ENCODE results near the gene R3HDM2. TPM values are rescaled to one million over a fixed set of nuclear protein-coding genes. Genes with fewer than 3 reads are reported as not detected.

Gene R3HDM2
- polyA plus RNA-seq, 1 donor from 2014 or later = 11.1 TPM

DNA sequence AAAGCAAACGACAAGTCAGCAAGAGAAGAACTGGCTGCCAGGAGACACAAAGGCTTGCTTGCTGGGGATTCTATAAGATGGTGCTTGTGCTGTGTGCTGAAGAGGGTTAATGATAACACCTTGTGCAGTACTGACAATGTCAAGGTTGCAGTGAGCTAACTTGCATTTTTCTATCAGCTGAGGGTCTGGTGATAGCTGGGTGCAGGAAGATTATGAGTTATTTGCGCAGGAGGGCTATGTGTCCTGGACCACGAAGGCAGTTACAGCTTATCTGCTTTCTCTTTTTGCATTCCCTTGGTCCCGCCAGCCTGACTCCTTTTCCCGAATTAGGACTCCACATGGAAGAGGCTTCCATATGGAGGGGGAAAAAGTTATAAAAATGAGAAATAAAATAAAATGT is 42.4 kb downstream of the R3HDM2 start:
- H3K36me3 ChIP-seq (ENCODE audit: insufficient read depth, low read length) = no peaks in the 10 kb centered on the region
- H3K4me2 ChIP-seq (ENCODE audit: low read length) = no peak overlapping the region
- no peaks in the 10 kb centered on the region for H4K20me1 ChIP-seq (ENCODE audit: insufficient read depth)
- no peak overlapping the region for H3K27ac ChIP-seq (ENCODE audit: low read length)
- no peak for TF ChIP-seq TAF1 (IDR thresholded peaks at IDR 0.05; ENCODE audit: low read depth)
- TF ChIP-seq, protein P1, sequence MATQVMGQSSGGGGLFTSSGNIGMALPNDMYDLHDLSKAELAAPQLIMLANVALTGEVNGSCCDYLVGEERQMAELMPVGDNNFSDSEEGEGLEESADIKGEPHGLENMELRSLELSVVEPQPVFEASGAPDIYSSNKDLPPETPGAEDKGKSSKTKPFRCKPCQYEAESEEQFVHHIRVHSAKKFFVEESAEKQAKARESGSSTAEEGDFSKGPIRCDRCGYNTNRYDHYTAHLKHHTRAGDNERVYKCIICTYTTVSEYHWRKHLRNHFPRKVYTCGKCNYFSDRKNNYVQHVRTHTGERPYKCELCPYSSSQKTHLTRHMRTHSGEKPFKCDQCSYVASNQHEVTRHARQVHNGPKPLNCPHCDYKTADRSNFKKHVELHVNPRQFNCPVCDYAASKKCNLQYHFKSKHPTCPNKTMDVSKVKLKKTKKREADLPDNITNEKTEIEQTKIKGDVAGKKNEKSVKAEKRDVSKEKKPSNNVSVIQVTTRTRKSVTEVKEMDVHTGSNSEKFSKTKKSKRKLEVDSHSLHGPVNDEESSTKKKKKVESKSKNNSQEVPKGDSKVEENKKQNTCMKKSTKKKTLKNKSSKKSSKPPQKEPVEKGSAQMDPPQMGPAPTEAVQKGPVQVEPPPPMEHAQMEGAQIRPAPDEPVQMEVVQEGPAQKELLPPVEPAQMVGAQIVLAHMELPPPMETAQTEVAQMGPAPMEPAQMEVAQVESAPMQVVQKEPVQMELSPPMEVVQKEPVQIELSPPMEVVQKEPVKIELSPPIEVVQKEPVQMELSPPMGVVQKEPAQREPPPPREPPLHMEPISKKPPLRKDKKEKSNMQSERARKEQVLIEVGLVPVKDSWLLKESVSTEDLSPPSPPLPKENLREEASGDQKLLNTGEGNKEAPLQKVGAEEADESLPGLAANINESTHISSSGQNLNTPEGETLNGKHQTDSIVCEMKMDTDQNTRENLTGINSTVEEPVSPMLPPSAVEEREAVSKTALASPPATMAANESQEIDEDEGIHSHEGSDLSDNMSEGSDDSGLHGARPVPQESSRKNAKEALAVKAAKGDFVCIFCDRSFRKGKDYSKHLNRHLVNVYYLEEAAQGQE (IDR thresholded peaks at IDR 0.05; ENCODE audit: borderline replicate concordance) = no peak
- TF ChIP-seq MXI1 (conservative IDR thresholded peaks at IDR 0.05; ENCODE audit: poor library complexity, severe bottlenecking) = no peak
- TF ChIP-seq, protein P2, sequence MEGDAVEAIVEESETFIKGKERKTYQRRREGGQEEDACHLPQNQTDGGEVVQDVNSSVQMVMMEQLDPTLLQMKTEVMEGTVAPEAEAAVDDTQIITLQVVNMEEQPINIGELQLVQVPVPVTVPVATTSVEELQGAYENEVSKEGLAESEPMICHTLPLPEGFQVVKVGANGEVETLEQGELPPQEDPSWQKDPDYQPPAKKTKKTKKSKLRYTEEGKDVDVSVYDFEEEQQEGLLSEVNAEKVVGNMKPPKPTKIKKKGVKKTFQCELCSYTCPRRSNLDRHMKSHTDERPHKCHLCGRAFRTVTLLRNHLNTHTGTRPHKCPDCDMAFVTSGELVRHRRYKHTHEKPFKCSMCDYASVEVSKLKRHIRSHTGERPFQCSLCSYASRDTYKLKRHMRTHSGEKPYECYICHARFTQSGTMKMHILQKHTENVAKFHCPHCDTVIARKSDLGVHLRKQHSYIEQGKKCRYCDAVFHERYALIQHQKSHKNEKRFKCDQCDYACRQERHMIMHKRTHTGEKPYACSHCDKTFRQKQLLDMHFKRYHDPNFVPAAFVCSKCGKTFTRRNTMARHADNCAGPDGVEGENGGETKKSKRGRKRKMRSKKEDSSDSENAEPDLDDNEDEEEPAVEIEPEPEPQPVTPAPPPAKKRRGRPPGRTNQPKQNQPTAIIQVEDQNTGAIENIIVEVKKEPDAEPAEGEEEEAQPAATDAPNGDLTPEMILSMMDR (IDR thresholded peaks at IDR 0.05; ENCODE audit: poor library complexity, severe bottlenecking) = no peak
- TF ChIP-seq POLR2AphosphoS5 (IDR thresholded peaks at IDR 0.05) = no peak
- no peak for TF ChIP-seq EZH2 (IDR thresholded peaks at IDR 0.05; ENCODE audit: borderline replicate concordance, insufficient read depth, low read length, poor library complexity, severe bottlenecking)
- no peak for TF ChIP-seq SMC3 (conservative IDR thresholded peaks at IDR 0.05; ENCODE audit: poor library complexity)
- no peak overlapping the region for H2AFZ ChIP-seq (ENCODE audit: low read depth, low read length)
- H3K27me3 ChIP-seq (ENCODE audit: insufficient read depth, low read depth, low read length) = no peaks in the 10 kb centered on the region
- no peaks in the 10 kb centered on the region for H3K9me3 ChIP-seq (ENCODE audit: low read length)
- H3K9ac ChIP-seq (ENCODE audit: low read length) = no peak overlapping the region
- H3K4me3 ChIP-seq (ENCODE audit: low read length) = no peak overlapping the region
- no peaks in the 10 kb centered on the region for H3K9me2 ChIP-seq (ENCODE audit: insufficient read depth, low read length)
- no peaks in the 10 kb centered on the region for H3F3A ChIP-seq (ENCODE audit: insufficient read depth, low read length, poor library complexity, severe bottlenecking)
- no peaks in the 10 kb centered on the region for H3K79me2 ChIP-seq (replicated peaks; ENCODE audit: insufficient read depth, low read length)

DNA sequence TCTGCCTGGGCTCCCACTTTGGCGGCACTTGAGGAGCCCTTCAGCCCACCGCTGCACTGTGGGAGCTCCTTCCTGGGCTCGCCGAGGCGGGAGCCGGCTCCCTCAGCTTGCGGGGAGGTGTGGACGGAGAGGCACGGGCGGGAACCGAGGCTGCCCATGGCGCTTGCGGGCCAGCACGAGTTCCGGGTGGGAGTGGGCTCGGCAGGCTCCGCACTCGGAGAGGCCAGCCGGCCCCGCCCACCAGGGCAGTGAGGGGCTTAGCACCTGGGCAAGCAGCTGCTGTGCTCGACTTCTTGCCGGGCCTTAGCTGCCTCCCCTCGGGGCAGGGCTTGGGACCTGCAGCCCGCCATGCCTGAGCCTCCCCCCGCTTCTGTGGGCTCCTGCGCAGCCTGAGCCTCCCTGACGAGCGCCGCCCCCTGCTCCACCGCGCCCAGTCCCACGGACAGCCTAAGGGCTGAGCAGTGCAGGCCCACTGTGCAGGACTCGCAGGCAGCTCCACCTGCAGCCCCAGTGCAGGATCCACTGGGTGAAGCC is 44.6 kb downstream of the R3HDM2 start:
- Histone ChIP-seq H3K9ac (ENCODE audit: low read length) (no peak overlapping the region), H3K4me3 (ENCODE audit: low read length) (no peak overlapping the region), H3F3A (ENCODE audit: insufficient read depth, low read length, poor library complexity, severe bottlenecking) (no peaks in the 10 kb centered on the region), H3K9me2 (ENCODE audit: insufficient read depth, low read length) (no peaks in the 10 kb centered on the region), H4K20me1 (ENCODE audit: insufficient read depth) (no peaks in the 10 kb centered on the region), H2AFZ (ENCODE audit: low read depth, low read length) (no peak overlapping the region), H3K27me3 (ENCODE audit: insufficient read depth, low read depth, low read length) (no peaks in the 10 kb centered on the region), H3K27ac (ENCODE audit: low read length) (no peak overlapping the region), H3K79me2 (replicated peaks; ENCODE audit: insufficient read depth, low read length) (no peaks in the 10 kb centered on the region), H3K4me2 (ENCODE audit: low read length) (no peak overlapping the region), H3K9me3 (ENCODE audit: low read length) (no peaks in the 10 kb centered on the region), H3K36me3 (ENCODE audit: insufficient read depth, low read length) (no peaks in the 10 kb centered on the region)
- no peak for TF ChIP-seq RAD21 (conservative IDR thresholded peaks at IDR 0.05)
- TF ChIP-seq POLR2AphosphoS5 (IDR thresholded peaks at IDR 0.05) = no peak
- TF ChIP-seq MXI1 (conservative IDR thresholded peaks at IDR 0.05; ENCODE audit: poor library complexity, severe bottlenecking) = no peak
- TF ChIP-seq SMC3 (conservative IDR thresholded peaks at IDR 0.05; ENCODE audit: poor library complexity) = no peak
- TF ChIP-seq, protein P2 (IDR thresholded peaks at IDR 0.05; ENCODE audit: poor library complexity, severe bottlenecking) = no peak
- TF ChIP-seq TAF1 (IDR thresholded peaks at IDR 0.05; ENCODE audit: low read depth) = no peak
- TF ChIP-seq, protein P1 (IDR thresholded peaks at IDR 0.05; ENCODE audit: borderline replicate concordance) = no peak
- TF ChIP-seq EZH2 (IDR thresholded peaks at IDR 0.05; ENCODE audit: borderline replicate concordance, insufficient read depth, low read length, poor library complexity, severe bottlenecking) = no peak
- TF ChIP-seq EP300 (conservative IDR thresholded peaks at IDR 0.05; ENCODE audit: poor library complexity, severe bottlenecking) = no peak

All from neural cell (in vitro differentiated cells).